HL-60/S4 (cell line): ENCODE measurements around the gene DNAH2.

Experiments
- in situ Hi-C: fragments of 300-500 bp; cut with MboI; formaldehyde crosslinking; loops from 2 replicates; pipeline ENCODE4 v1.14.3; 2022; ENCODE audit warnings: low sequenced_read_pairs

Gene DNAH2

DNA sequence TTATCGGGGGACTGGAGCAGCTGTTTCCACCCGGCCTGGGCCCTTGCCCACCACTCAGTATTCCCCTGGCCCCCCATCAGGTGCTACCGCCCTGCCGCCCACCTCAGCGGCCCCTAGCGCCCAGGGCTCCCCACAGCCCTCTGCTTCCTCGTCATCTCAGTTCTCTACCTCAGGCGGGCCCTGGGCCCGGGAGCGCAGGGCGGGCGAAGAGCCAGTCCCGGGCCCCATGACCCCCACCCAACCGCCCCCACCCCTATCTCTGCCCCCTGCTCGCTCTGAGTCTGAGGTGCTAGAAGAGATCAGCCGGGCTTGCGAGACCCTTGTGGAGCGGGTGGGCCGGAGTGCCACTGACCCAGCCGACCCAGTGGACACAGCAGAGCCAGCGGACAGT, 131.2 kb downstream of the DNAH2 start:
- in situ Hi-C loops, result no loop called here

GRCh38 chr17:7849130-7849750, 131.7 kb downstream of the DNAH2 start:
- in situ Hi-C loops, result no loop called here

GRCh38 chr17:7849751-7850504, 132.4 kb downstream of the DNAH2 start:
- in situ Hi-C loops, result no loop called here

DNA sequence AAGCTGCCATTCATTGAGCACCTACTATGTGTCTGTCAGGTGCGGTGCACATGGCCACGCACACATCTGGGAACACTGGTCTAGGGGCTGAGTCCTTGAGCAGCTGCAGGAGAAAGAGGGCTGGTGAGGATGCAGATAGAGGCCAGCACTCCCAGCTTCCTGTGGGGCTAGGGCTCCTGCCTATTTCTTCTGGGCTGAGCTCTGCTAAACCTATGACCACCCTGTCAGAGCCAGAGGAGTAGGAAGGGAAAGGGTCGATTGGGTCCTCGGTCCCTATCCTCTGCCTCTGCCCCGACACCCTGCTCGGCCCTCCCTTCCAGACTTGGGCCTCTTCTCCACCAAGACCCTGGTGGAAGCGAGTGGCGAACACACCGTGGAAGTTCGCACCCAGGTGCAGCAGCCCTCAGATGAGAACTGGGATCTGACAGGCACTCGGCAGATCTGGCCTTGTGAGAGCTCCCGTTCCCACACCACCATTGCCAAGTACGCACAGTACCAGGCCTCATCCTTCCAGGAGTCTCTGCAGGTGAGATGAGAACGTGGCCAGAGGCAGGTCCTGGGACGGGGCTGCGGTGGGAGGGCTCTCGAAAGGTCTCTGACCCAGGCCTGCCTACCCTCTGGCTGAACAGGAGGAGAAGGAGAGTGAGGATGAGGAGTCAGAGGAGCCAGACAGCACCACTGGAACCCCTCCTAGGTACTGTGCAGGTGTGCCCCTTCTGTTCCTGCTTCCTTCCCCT, 133.3 kb downstream of the DNAH2 start:
- in situ Hi-C loops, result no loop called here

DNA sequence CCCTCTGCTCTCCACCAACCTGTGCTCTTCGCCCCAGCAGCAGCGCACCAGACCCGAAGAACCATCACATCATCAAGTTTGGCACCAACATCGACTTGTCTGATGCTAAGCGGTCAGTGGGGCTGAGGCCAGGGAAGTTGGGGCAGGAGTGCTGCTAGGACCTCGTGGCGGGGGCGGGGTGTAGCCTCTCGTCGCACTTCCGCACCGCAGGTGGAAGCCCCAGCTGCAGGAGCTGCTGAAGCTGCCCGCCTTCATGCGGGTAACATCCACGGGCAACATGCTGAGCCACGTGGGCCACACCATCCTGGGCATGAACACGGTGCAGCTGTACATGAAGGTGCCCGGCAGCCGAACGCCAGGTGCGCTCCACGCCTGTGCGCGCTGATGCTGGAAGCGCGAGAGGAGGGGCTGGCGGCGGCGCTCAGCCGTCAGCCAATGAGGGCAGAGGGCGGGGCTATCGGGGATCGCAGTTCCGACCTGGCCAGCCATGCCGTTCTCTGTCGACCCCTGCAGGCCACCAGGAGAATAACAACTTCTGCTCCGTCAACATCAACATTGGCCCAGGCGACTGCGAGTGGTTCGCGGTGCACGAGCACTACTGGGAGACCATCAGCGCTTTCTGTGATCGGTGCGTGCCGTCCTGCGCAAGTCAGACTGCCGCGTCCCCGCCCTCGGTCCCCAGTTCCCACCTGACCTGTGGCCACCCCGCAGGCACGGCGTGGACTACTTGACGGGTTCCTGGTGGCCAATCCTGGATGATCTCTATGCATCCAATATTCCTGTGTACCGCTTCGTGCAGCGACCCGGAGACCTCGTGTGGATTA, 134.1 kb downstream of the DNAH2 start:
- in situ Hi-C loops, result no loop called here

- in situ Hi-C loops, result no loop called here
Observed at GRCh38 chr17:7852262-7852670, 134.7 kb downstream of the DNAH2 start.

GRCh38 chr17:7852919-7853690, 135.6 kb downstream of the DNAH2 start:
- in situ Hi-C loops, result no loop called here

- in situ Hi-C loops, result no loop called here
Observed at GRCh38 chr17:7853691-7854038, 136.1 kb downstream of the DNAH2 start.

GRCh38 chr17:7854078-7854777, 136.7 kb downstream of the DNAH2 start:
- in situ Hi-C loops, result no loop called here

GRCh38 chr17:7854851-7855659, 137.5 kb downstream of the DNAH2 start, which contains the start of gene TMEM88:
Gene TMEM88, plus strand, starts transcription at chr17:7855066. Its CDS starts 9 bp downstream, at chr17:7855075.
- in situ Hi-C loops, result no loop called here

DNA sequence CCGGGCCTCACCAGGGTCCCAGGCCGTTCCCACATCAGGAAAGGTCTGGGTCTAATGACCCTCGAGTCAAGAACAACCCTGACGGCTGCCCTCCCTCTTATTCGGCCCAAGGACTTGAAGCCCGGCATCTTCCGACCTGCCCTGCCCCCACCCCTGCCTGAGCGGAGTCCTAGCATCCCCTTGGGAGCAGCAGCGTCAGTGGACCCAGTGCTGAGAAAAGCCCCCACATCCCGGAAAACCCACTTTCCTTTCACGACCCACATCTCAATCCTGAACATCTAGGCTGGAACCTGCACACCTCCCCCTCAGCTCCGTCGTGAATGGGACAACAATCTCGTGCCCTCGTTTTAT, 138.1 kb downstream of the DNAH2 start:
- in situ Hi-C loops, result no loop called here

GRCh38 chr17:7856011-7856810, 138.7 kb downstream of the DNAH2 start:
- in situ Hi-C loops, result no loop called here

DNA sequence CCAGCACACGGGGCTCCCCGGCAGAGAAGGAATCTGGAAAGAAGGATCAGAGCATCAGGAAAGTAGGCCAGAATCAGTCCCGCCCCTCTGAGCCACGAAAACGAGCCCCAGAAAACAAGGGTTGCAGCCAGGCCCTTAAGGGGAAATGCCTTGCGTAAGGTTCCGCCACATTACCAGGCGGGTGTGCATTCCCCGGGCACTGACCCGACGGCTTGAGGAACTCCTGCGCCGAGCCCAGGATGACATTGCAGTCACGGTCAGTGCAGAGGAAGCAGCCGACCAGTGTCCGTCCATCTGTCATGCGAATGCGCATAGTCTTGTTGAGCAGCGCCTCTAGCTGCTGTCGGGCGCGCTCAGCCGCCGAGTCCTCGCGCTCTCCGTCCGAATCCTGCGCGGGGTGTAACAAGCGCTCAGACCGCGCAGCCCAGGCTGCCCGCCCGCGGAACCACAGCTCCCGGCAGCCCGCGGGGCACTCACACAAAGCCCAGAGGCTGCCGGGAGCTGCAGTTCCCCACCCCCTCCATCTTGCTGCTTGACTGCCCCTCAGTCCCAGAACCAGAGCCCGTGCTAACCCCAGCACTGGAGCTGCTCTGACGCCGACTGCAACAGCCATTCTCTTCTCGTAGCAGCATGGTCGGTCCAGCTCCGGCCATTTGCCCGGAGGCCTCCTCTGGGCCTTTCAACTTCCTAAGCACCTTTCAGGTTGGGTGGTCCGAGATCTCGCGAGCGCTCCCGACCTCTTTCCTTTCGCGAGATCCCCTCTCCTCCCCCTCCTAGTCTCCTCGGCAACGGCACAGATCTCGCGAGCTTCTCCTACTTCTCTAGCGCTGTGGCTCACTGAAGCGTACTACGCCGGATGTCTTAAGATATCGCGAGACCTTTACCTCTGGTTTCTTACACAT, 139.5 kb downstream of the DNAH2 start, which contains the start of gene NAA38:
Gene NAA38 (minus strand): TSS at position 749 of the 902 bp plus-strand sequence. CDS start 96 bp downstream, at position 653.
- in situ Hi-C loops, result no loop called here

GRCh38 chr17:7857713-7858521, 140.4 kb downstream of the DNAH2 start, which contains the start of gene CYB5D1:
Gene CYB5D1, plus strand, starts transcription at chr17:7858003. Its CDS starts 132 bp downstream, at chr17:7858135.
- in situ Hi-C loops, result no loop called here

DNA sequence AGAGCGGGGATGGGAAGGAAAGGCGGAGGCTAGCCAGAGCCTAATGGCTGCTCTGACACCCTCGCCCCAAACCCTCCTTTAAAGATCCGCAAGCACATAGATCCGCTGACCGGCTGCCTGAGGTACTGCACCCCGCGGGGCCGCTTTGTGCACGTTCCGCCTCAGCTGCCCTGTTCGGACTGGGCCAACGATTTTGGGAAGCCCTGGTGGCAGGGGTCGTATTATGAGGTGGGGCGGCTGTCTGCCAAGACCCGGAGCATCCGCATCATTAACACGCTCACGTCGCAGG, 140.9 kb downstream of the DNAH2 start:
- in situ Hi-C loops, result no loop called here

DNA sequence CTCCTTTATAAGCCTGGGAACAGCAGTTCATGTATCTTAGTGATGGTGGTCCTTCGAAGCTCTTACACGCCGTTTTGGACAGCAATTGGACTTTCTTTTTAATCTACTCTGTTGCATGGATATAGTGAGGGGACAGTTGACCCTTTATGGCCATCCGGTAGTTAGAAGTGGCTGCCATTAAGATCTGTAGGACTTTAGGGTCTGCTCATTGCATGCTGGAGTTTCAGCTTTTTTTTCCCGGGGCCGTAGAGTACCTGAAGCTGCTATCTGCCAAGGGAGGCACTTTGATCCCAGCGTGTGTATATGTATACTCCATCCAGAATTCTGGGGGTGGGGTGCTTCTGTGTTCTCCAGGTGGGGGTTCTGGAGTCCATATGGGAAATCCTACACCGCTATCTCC, 141.5 kb downstream of the DNAH2 start:
- in situ Hi-C loops, result no loop called here
